H9 (cell line): ENCODE data around the gene ZNF444. TPM values are rescaled to one million over a fixed set of nuclear protein-coding genes. Genes with fewer than 3 reads are reported as not detected.
A peak's percentile ranks its signal among the peaks of the same experiment; 100 is the strongest.

Experiments
- DNase-seq: peaks from one replicate; pipeline ENCODE4 v3.0.0-alpha.2; 2017
- H2AFZ ChIP-seq: one replicate; pipeline ENCODE4 v1.6.1; 2013; ENCODE audit warnings: mild to moderate bottlenecking, low read length, control low read depth, moderate library complexity
- H2AK5ac ChIP-seq: 2 replicates; pipeline ENCODE4 v1.6.1; 2013; ENCODE audit warnings: low read length, control low read depth, mixed read lengths; ENCODE audit not compliant: insufficient read length
- H2BK120ac ChIP-seq: one replicate; pipeline ENCODE4 v1.6.1; 2013; ENCODE audit warnings: low read depth, mild to moderate bottlenecking, low read length, control low read depth, inconsistent platforms; ENCODE audit not compliant: poor library complexity, severe bottlenecking
- H2BK12ac ChIP-seq: 2 replicates; pipeline ENCODE4 v1.6.1; 2013; ENCODE audit warnings: low read length, control low read depth, mixed read lengths, low read depth; ENCODE audit not compliant: insufficient read length
- H2BK15ac ChIP-seq: 2 replicates; pipeline ENCODE4 v1.6.1; 2013; ENCODE audit warnings: low read depth, low read length, control low read depth
- H2BK20ac ChIP-seq: one replicate; pipeline ENCODE4 v1.6.1; 2013; ENCODE audit warnings: low read depth, mild to moderate bottlenecking, low read length, control low read depth, inconsistent platforms; ENCODE audit not compliant: poor library complexity, severe bottlenecking
- H2BK5ac ChIP-seq: 2 replicates; pipeline ENCODE4 v1.6.1; 2013; ENCODE audit warnings: low read length, control low read depth, mixed read lengths; ENCODE audit not compliant: insufficient read length
- H3K14ac ChIP-seq: 2 replicates; pipeline ENCODE4 v1.6.1; 2013; ENCODE audit warnings: low read length, control low read depth; ENCODE audit not compliant: insufficient read depth
- H3K18ac ChIP-seq: 2 replicates; pipeline ENCODE4 v1.6.1; 2013; ENCODE audit warnings: low read depth, mild to moderate bottlenecking, mixed read lengths, low read length, control low read depth; ENCODE audit not compliant: insufficient read length
- H3K23ac ChIP-seq: 2 replicates; pipeline ENCODE4 v1.6.1; 2013; ENCODE audit warnings: low read length, control low read depth, mixed read lengths, low read depth; ENCODE audit not compliant: insufficient read length
- H3K23me2 ChIP-seq: 2 replicates; pipeline ENCODE4 v1.6.1; 2013; ENCODE audit warnings: low read depth, mild to moderate bottlenecking, mixed read lengths, low read length, control low read depth; ENCODE audit not compliant: insufficient read length, poor library complexity, severe bottlenecking
- H3K27ac ChIP-seq: 2 replicates; pipeline ENCODE4 v1.5.1; 2013; ENCODE audit warnings: low read length, control low read depth, mixed read lengths, low read depth; ENCODE audit not compliant: insufficient read length
- H3K27me3 ChIP-seq: 2 replicates; pipeline ENCODE4 v1.6.1; 2013; ENCODE audit warnings: low read length, control low read depth, inconsistent platforms; ENCODE audit not compliant: insufficient read depth
- H3K4ac ChIP-seq: 2 replicates; pipeline ENCODE4 v1.6.1; 2013; ENCODE audit warnings: low read depth, mild to moderate bottlenecking, control low read depth, inconsistent platforms, low read length, moderate library complexity
- H3K4me1 ChIP-seq: 2 replicates; pipeline ENCODE4 v1.6.1; 2013; ENCODE audit warnings: low read length, control low read depth, inconsistent platforms; ENCODE audit not compliant: insufficient read depth
- H3K4me2 ChIP-seq: 2 replicates; pipeline ENCODE4 v1.6.1; 2013; ENCODE audit warnings: low read length, control low read depth, mixed read lengths; ENCODE audit not compliant: insufficient read length, insufficient read depth
- H3K56ac ChIP-seq: 2 replicates; pipeline ENCODE4 v1.6.1; 2013; ENCODE audit warnings: low read depth, mild to moderate bottlenecking, mixed read lengths, low read length, control low read depth; ENCODE audit not compliant: insufficient read length
- H3K79me1 ChIP-seq: 2 replicates; pipeline ENCODE4 v1.6.1; 2013; ENCODE audit warnings: low read depth, mild to moderate bottlenecking, moderate library complexity, low read length, control low read depth, inconsistent platforms; ENCODE audit not compliant: insufficient read depth, poor library complexity, severe bottlenecking
- H3K79me2 ChIP-seq: 2 replicates; pipeline ENCODE4 v1.6.1; 2013; ENCODE audit warnings: low read length, control low read depth, inconsistent platforms; ENCODE audit not compliant: insufficient read depth
- H3K9ac ChIP-seq: 2 replicates; pipeline ENCODE4 v1.6.1; 2013; ENCODE audit warnings: low read length, control low read depth, mixed read lengths; ENCODE audit not compliant: insufficient read length; ENCODE audit errors: extremely low read depth
- H3K9me3 ChIP-seq: one replicate; pipeline ENCODE4 v1.6.1; 2013; ENCODE audit warnings: low read depth, low read length, inconsistent platforms; ENCODE audit not compliant: control insufficient read depth
- H3T11ph ChIP-seq: one replicate; pipeline ENCODE4 v1.6.1; 2013; ENCODE audit warnings: mild to moderate bottlenecking, low read length, control low read depth, inconsistent platforms
- H4K20me1 ChIP-seq: one replicate; pipeline ENCODE4 v1.6.1; 2013; ENCODE audit not compliant: control insufficient read depth, insufficient read length, insufficient read depth
- H4K5ac ChIP-seq: 2 replicates; pipeline ENCODE4 v1.6.1; 2013; ENCODE audit warnings: low read depth, mild to moderate bottlenecking, mixed read lengths, low read length, control low read depth; ENCODE audit not compliant: insufficient read length
- H4K8ac ChIP-seq: replicated peaks from 2 replicates; pipeline ENCODE4 v1.6.1; 2013; ENCODE audit warnings: low read length, control low read depth, mixed read lengths, low read depth; ENCODE audit not compliant: insufficient read length
- H4K91ac ChIP-seq: 2 replicates; pipeline ENCODE4 v1.6.1; 2013; ENCODE audit warnings: low read depth, mild to moderate bottlenecking, moderate library complexity, mixed read lengths, low read length, control low read depth; ENCODE audit not compliant: insufficient read length
- H3K27ac Mint-ChIP-seq, 3 experiments: 2 replicates in 2 of 3; 3 replicates in 1 of 3; pipeline ENCODE4 v1.8.0; 2020 to 2021; ENCODE audit warnings: mixed read lengths in 3 of 3, mild to moderate bottlenecking in 1 of 3, moderate library complexity in 1 of 3
- H3K27me3 Mint-ChIP-seq: 2 replicates; pipeline ENCODE4 v1.8.0; 2021; ENCODE audit warnings: low read depth, mild to moderate bottlenecking, moderate library complexity, mixed read lengths
- H3K36me3 Mint-ChIP-seq, 3 experiments: 2 replicates in 2 of 3; 3 replicates in 1 of 3; pipeline ENCODE4 v1.8.0; 2020 to 2021; ENCODE audit warnings: low read depth in 3 of 3, mixed read lengths in 3 of 3; ENCODE audit not compliant: insufficient read depth in 1 of 3
- H3K4me1 Mint-ChIP-seq, 2 experiments: 2 replicates each; pipeline ENCODE4 v1.8.0; 2020; ENCODE audit warnings: mixed read lengths in 2 of 2
- H3K4me3 Mint-ChIP-seq, 2 experiments: 2 replicates in 1 of 2; 3 replicates in 1 of 2; pipeline ENCODE4 v1.8.0; 2020 to 2021; ENCODE audit warnings: mild to moderate bottlenecking in 2 of 2, mixed read lengths in 2 of 2, moderate library complexity in 1 of 2
- H3K9me3 Mint-ChIP-seq, 2 experiments: 2 replicates in 1 of 2; 3 replicates in 1 of 2; pipeline ENCODE4 v1.8.0; 2020; ENCODE audit warnings: mild to moderate bottlenecking in 2 of 2, mixed read lengths in 2 of 2, moderate library complexity in 1 of 2
- CTCF ChIP-seq: fragments of 200-600 bp; sonication (generic); conservative IDR thresholded peaks from 3 replicates; pipeline ENCODE4 v1.8.0; 2021; ENCODE audit warnings: antibody characterized with exemption, mild to moderate bottlenecking
- WGBS: extraction: QIAGEN DNeasy Blood & Tissue Kit; methylation state at CpG from one replicate; pipeline ENCODE4 v1.1.7; 2013; ENCODE audit warnings: missing lambda C conversion rate, low lambda C conversion rate, mixed read lengths; ENCODE audit not compliant: insufficient read length; ENCODE audit errors: extremely low coverage; 5-methylcytosine and 5-hydroxymethylcytosine counted together
- total RNA-seq: library from RNA; stranded (reverse); gene quantifications from 2 replicates; pipeline ENCODE4 v1.2.1, GENCODE V29; 2021

ZNF444 gene
- total RNA-seq, 1 experiment from 2014 or later: 49.7 TPM

GRCh38 chr19:56114051-56114777 is 26.9 kb upstream of the ZNF444 start:
- H3K56ac ChIP-seq: no peak overlapping the region
- peaks cover 3% of the 10 kb centered on the region for H4K20me1 ChIP-seq
- no peak for DNase-seq
- H3K9ac ChIP-seq: no peak overlapping the region
- Mint-ChIP-seq H3K9me3 (no peaks in the 10 kb centered on the region; a peak in 1 of 5 replicates), H3K27ac (peak overlapping the region; percentile 89 to 94 (median 91); a peak in 6 of 7 replicates), H3K4me1 (peaks cover 58 to 69% of the 10 kb centered on the region in 2 experiments), H3K4me3 (peak overlapping the region in 1 of 2 experiments; percentile 45; a peak in 2 of 5 replicates), H3K36me3 (peaks cover 5 to 14% (median 8%) of the 10 kb centered on the region in 3 experiments; a peak in 6 of 7 replicates), H3K27me3 (no peaks in the 10 kb centered on the region; the same call in 1 of the 2 replicates)
- H3K27me3 ChIP-seq: no peaks in the 10 kb centered on the region
- no peak overlapping the region for H2BK15ac ChIP-seq
- no peak overlapping the region for H4K91ac ChIP-seq
- no CpG with 5 or more reads among the region's 19 CpGs for WGBS
- no peak overlapping the region for H3K27ac ChIP-seq
- no peak overlapping the region for H3K23ac ChIP-seq
- H3K23me2 ChIP-seq: no peaks in the 10 kb centered on the region
- H4K8ac ChIP-seq: no peak overlapping the region
- no peak overlapping the region for H2AK5ac ChIP-seq
- no peak overlapping the region for H4K5ac ChIP-seq
- no peak overlapping the region for H2BK12ac ChIP-seq
- no peak overlapping the region for H3T11ph ChIP-seq
- H3K18ac ChIP-seq: no peak overlapping the region
- no peak overlapping the region for H3K4me2 ChIP-seq
- no peak overlapping the region for H2BK20ac ChIP-seq
- H2BK5ac ChIP-seq: no peak overlapping the region
- peaks cover 10% of the 10 kb centered on the region for H3K4me1 ChIP-seq
- H3K4ac ChIP-seq: no peak overlapping the region
- H3K9me3 ChIP-seq: no peaks in the 10 kb centered on the region
- peaks cover 81% of the 10 kb centered on the region for H3K79me2 ChIP-seq
- H3K79me1 ChIP-seq: peaks cover 6% of the 10 kb centered on the region
- H2AFZ ChIP-seq: no peak overlapping the region
- TF ChIP-seq CTCF: no peak
- H3K14ac ChIP-seq: no peak overlapping the region; the same call in 1 of the 2 replicates
- no peak overlapping the region for H2BK120ac ChIP-seq
